HG03139 (cell line): ENCODE measurements around the gene NAB1.

Experiments used
- ATAC-seq: cut with Tn5 transposase; IDR thresholded peaks from one replicate; pipeline ENCODE4 v1.9.1; 2021; ENCODE audit not compliant: unreplicated experiment

Gene NAB1

DNA sequence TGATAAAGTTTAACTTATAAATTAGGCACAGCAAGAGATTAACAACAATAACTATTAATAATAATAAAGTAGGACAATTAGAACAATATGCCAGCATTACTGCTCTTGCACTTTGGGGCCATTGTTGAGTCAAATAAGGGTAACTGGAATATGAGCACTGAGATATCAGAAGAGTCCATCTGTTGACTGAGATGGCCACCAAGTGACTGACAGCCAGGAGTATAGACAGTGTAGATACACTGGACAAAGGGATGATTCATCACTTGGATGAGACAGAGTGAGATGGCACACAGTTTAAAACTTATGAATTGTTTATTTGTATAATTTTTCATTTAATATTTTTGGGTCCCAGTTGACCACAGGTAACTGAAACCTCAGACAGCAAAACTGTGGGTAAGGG lies 20.0 kb downstream of the NAB1 start:
- no peak for ATAC-seq

DNA sequence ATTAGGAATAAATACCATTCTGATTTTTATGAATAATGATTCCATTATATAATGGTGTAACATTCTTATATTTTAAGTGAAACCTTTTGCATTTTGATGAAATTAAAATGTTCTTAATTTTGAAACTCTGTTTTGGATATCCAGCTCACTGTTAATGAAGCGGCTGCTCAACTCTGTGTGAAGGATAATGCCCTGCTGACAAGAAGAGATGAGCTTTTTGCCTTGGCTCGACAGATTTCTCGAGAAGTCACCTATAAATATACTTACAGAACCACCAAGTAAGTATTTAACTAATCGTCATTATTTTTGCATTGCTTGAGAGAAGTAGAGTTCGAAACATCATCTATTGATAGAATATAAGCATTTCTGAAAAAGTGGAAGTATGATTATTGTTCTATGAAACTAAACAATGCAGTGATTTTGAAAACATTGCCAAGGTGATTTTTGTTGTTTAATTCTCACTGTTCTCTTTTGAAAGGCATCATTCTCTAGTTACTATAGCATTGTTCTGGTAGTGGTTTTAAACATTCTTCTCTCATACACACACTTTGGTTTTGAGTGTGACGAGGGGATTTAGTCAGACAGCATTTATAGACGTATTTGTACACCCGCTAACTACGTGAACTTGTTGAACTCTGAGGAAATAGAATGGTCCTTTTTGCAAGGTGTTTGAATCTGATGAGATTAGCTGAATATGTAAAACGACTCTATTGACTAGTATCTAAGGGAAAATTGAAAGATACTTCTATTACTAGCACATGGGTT lies 21.5 kb downstream of the NAB1 start:
- no peak for ATAC-seq

GRCh38 chr2:190674966-190675650 lies 26.2 kb downstream of the NAB1 start:
- ATAC-seq, result peak; percentile 43

- ATAC-seq, result no peak
These were observed 28.4 kb downstream of the NAB1 start for GRCh38 chr2:190677255-190677654.

DNA sequence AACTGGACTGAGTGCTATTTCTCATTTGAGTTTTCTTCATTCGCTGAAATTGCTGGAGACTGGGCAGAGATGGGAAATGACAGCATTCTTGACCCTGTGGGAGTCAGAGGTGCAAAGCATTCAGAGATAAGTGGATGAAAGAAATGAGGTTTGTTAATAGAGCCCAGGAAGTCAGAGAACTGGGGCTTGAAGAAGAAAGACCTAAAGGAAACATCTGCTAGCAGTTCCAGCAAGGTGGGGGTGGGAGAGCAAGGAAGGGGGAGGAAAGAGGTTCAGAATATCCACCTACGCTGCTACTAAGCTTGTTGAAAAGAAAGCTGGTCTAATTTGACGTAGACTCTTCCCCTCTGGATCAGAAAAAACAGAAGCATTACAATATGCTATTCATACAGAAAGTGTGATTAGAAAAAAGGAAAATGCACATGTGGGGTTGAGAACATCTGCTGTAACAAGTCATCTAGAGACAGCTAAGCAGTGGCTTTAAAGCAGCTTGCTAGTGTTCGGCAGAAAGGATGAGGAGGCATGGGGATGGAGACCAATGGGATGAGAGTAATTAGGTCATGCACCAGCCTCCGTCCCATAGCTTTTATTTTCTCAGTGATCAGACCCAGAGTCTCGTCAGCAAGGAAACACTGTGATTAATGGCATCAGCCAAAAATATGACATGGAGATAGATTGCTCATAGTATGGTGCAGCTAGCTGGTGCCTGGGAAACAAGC lies 29.7 kb downstream of the NAB1 start:
- peak; percentile 43 for ATAC-seq

DNA sequence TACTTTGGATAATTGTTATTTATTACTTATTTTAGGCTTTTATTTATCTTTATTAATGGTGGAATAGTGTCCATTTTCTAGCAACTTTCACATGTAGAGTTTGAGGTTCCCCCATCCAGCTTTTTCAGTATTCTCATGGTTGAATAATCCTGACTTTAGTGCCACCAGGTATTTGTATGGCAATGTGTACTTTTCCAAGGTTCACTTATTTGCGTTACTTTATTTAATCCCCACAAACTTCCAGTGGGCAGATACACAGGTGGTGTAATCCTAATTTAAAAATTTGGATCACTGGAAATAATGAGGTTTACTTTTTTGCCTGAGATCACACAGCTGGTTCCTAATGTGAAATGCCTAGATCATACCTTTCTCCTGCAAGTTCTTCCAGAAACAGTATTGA lies 30.5 kb downstream of the NAB1 start:
- ATAC-seq, result no peak

- ATAC-seq, result peak; percentile 40
These were observed 31.1 kb downstream of the NAB1 start for GRCh38 chr2:190679813-190680591.

- ATAC-seq, result no peak
These were observed 33.3 kb downstream of the NAB1 start for GRCh38 chr2:190682168-190682567.

DNA sequence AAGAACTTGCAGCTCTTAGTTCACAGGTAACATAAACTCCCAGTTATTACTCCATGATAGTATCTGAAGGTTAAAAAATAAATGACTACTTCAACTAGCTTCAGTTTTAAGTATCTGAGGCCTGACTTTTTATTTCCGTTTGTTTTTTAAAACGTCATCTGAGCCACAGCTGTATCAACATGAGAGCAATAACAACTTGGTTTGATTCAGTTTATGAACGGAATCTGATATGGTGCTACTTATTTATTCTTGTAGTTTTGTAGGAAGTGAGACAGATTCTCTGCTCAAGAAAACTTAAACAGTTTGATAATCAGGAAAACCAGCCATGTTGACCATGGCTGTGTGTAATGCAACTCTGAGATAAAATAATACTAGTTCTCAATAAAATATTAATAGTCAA lies 34.9 kb downstream of the NAB1 start:
- no peak for ATAC-seq

GRCh38 chr2:190684931-190685330 lies 36.0 kb downstream of the NAB1 start:
- no peak for ATAC-seq

GRCh38 chr2:190685333-190685732 lies 36.5 kb downstream of the NAB1 start:
- ATAC-seq, result no peak

DNA sequence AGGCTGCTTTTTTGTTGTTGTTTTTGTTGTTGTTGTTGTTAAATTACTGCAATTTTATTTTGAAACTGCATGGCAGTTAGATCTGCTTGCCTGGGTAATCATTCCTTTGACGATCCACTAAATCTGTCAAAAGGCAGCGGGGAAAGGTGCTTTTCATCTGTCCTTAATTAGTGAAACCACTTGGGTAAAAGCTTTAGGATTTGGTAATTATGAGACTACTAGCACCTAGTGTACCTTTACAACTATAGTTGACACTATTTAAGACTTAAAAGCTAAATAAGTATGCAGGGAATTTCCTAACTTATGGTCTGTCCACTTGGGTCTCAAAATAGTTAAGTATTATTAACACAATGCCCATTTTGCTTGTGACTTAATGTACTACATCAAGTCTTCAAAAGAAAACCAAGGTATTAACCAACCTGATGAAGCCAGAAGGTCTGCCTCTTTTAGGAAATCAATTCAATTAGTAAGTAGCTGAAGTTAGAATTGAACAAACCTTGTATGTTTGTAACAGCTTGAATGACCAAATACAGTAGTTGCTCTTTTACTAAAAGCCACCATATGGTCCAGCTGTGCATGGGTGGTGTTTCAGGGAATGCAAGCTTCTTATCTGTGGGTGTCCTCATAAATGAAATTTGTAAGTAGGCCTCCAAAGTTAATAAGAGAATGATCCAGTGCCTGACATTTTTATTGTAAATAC lies 44.8 kb downstream of the NAB1 start:
- peak; percentile 46 for ATAC-seq

DNA sequence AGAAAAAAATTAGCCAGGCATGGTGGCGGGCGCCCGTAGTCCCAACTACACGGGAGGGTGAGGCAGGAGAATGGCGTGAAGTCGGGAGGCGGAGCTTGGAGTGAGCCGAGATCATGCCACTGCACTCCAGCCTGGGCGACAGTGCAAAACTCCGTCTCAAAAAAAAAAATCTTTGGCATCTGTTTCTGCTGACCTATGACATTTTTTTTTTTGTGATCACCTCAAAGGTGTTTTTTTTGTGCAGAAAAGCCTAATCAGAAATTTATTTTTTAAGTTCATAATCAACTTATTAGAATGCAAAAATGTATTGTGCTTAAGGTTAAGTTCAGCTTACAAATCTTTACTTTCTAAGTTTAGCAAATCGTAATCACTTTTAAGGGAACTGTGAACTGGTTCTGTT lies 45.6 kb downstream of the NAB1 start:
- ATAC-seq, result no peak

DNA sequence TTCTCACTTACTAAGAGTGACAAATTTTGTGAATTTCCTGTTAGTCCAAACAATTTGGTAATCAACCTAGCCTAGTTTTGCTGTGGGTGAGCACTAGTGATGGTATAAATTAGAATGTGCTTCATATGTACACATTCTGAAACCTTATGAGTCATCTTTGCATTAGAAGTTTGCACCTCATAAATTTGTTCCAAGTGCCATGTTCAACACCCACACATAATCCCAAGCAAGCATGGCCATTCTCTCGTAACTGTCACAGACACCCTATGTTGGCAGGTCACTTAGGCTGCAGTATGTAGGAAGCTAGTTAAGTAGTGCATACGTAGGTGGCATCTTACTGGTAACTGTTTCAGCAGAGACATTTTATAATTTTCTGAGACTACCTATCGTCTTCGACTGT lies 46.9 kb downstream of the NAB1 start:
- no peak for ATAC-seq

GRCh38 chr2:190696792-190697398 lies 48.0 kb downstream of the NAB1 start:
- no peak for ATAC-seq

DNA sequence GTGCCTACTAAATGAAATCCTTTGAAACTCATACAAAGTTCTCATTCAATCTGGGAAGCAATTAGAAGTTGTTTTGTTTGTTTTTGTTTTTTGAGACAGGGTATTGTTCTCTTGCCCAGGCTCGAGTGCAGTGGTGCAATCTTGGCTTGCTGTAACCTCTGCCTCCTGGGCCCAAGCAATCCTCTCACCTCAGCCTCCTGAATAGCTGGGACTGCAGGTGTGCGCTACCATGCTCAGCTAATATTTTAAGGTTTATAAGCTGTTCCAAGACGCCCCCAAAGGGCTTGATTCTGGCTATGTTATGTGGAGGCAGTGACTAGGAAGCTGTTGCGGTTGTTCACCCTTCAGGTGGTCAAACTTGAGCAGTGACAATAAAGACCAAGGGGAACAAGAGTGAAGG lies 48.5 kb downstream of the NAB1 start:
- ATAC-seq, result no peak

- no peak for ATAC-seq
These were observed 50.0 kb downstream of the NAB1 start for GRCh38 chr2:190698895-190699294.

- peak; percentile 62 for ATAC-seq
These were observed 52.7 kb downstream of the NAB1 start for GRCh38 chr2:190701586-190701985.

DNA sequence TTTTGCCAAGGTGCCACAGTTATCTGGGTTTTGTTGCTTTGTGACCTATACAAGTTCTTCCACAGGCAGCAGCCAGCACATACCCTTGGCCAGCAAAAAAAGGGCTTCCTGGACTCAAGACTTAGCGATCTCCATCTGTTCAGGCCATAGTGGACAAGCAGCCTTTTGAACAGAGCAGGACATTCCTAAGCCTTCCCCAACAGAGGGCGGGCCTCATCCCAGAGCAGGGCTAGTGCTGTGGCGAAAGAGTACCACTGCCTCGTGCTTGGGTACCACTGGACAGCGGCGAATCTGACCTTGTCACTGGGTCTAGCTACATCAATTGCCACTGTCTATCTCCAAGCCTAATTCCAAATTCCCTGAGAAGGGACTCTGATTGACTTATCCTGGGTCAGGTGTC lies 56.4 kb downstream of the NAB1 start:
- no peak for ATAC-seq

DNA sequence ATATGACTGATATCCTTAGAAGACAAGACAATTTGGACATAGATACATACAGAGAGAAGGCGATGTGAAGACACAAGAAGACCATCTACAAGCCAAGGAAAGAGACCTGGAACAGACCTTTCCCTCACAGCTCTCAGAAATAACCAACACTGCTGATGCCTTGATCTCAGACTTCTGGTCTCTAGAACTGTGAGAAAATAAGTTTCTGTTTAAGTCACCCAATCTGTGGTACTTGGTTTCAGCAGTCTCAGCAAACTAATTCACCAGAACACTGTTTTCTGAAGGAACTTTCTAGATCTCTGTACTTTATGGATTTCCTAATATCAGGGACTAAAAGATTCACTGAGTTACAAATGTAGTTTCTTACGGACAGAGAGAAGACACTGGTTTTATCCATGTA lies 58.8 kb downstream of the NAB1 start:
- ATAC-seq, result no peak
